GM12801 (cell line): ENCODE measurements around the gene KLHL29.

Experiments
- TF ChIP-seq, protein P1 (sequence below): IDR thresholded peaks from one replicate; pipeline ENCODE4 v1.5.1; 2011; ENCODE audit warnings: control low read depth; ENCODE audit not compliant: insufficient read length; ENCODE audit errors: extremely low read depth

Gene KLHL29

DNA sequence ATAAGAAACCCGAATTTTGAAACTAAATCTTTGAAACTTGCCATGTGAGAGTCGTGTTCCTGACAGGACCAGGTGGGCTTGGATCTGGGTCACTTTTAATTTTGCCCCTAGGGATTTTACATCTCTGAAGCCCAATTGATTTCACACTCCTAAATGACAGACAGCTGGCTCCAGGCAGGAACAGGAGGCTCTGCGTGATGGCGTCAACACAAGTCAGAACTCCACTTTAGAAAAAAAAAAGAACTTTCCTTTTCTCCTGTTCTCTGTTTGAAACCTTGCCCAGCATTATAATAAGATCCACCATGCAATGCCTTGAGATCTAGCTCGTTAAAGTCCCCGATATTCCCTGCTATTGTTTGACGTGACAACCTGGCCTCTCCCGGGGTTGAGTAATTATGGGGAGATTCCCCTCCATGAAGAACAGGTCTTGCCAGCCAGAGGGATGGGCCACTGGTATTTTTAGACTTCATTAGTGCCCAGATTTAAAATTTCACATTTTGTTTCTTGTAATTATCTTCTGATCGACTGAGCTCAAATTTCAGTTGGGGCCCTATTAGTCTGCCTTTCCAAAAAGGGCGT lies 260.3 kb downstream of the KLHL29 start:
- TF ChIP-seq, protein P1, sequence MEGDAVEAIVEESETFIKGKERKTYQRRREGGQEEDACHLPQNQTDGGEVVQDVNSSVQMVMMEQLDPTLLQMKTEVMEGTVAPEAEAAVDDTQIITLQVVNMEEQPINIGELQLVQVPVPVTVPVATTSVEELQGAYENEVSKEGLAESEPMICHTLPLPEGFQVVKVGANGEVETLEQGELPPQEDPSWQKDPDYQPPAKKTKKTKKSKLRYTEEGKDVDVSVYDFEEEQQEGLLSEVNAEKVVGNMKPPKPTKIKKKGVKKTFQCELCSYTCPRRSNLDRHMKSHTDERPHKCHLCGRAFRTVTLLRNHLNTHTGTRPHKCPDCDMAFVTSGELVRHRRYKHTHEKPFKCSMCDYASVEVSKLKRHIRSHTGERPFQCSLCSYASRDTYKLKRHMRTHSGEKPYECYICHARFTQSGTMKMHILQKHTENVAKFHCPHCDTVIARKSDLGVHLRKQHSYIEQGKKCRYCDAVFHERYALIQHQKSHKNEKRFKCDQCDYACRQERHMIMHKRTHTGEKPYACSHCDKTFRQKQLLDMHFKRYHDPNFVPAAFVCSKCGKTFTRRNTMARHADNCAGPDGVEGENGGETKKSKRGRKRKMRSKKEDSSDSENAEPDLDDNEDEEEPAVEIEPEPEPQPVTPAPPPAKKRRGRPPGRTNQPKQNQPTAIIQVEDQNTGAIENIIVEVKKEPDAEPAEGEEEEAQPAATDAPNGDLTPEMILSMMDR, result no peak

DNA sequence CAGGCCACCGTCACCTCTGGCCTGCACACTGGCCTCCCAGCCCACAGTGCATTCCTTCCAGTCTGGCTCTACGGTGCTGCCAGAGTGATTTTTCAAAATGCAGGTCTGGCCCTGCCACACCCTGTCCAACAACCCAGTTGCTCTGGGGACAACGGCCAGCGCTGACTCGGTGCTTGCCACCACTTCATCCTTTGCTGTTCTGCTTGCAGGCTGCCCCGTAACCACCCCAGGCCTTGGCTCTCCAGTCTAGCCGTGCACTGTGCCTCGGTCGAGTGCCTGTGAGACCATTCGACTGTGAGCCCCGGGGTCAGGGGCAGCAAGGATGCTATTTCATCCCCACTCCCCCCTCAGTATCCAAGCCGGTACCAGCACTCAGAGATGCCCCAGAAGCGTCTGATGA lies 262.6 kb downstream of the KLHL29 start:
- TF ChIP-seq, protein P1, result no peak

DNA sequence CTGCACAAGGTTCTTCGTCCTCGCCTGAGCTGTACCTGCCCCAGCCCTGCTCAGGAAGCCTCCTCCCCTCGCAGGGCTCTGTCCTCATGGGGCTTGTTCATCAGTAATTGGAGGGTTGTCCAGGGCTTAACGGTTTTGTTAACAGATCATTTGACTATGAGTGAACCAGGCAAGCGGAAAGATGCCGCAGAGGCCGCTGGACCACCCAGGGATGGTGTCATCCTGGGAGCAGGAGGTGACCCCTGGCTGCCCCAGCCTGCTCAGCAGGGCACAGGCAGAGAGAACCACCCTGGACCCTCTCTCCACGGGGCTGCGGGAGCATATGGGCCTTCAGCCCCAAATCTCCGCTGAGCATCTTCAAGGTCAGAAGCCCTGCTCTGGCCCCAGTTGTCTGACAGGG lies 264.3 kb downstream of the KLHL29 start:
- TF ChIP-seq, protein P1, result no peak

DNA sequence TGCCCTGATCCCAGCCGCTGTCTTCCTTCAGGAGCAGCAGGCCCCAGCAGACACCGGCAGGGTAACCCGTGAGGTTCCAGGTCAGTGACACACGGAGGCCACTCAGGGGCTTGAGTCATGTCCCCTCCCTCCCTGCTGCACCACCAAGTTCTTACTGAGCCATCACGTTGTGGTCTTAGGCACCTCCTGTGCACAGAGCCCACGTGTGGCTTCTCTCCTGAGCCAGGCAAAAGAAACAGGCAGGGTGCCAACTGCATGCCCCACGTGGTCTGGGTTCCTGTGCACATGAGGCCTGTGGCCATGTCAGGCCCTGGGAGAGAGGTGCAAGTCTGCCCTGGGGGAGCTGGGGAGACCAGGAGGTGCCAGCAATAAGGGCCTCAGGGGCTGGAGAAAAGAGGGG lies 264.8 kb downstream of the KLHL29 start:
- TF ChIP-seq, protein P1, result no peak

DNA sequence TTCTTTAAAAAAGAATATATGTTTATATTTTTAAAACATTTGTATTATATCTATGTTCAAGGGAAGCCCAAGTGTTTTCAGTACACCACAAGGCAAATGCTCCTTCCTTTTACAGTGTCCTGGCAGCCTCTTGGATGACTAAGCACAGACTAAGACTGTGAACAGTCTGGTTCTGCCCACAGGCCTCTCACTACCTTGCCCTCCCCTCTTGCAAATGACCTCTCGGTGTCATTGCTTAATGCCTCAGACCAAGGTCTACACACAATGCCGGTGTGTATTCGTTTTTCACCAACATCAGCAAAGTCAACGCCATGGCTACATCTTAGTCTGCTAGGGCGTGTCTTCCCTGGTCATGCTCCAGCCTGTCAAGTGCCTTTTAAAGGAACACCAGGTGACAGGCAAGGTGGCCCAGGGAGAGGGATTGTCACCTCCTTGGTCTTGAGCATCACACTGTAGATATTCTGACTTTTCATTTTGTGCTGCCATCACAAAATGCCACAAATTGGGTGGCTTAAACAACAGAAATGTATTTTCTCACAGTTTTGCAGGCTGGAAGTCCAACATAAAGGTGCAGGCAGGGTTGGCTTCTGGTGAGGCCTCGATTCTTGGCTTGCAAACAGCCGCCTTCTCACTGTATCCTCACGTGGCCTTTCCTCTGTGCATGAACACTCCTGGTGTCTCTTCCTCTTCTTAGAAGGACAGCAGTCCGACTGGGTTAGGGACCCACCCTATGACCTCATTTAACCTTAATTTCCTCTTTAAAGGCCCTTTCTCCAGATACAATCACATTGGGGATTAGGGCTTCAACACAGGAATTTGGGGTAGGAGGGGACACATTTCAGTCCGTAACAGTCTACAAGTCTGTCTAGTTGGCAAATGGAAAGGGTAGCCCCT lies 266.5 kb downstream of the KLHL29 start:
- TF ChIP-seq, protein P1, result no peak

DNA sequence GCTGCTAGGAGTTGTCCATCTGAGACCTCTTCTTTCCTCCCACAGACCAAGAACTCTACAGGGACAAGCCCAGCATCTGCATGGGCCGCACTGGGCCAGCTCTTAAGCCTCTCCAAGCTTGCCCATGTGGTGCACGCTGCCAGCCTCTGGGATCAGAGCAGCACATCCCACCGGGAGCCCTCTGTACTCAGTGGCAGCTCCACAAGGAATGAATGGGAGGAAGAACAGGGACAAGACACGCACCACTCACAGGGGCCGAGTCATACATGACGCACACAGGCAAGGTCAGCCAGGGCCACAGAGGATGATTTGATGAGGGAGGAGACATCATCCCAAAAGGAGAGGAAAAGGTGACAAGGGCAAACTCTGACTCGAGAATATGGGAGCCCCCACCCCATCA lies 268.3 kb downstream of the KLHL29 start:
- TF ChIP-seq, protein P1, result no peak

DNA sequence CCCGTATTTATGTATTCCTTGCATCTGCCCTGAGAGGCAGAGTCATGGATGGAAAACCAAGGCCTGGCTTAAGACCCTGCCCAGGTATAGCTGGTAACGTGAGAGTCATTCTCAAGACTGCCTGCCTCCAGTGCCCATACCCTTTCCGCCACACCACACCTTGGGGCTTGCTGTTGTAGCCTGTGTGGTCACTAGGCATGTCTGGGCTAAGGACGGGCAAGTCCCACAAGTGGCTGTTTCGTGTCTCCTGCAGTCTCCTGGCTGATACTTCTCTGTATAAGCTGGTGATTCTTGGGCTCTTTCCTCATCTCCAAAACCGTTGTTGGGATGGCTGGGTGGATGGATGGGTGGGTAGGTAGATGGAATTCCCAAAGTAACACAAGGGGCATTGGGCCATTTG lies 269.8 kb downstream of the KLHL29 start:
- TF ChIP-seq, protein P1, result no peak
